Hepatocyte (in vitro differentiated cells): ENCODE data around the gene WDR70.

ENCODE experiments used
- CTCF ChIP-seq: fragments of 200-600 bp; sonication (generic); IDR thresholded peaks from 2 replicates; pipeline ENCODE4 v1.5.1; 2016; ENCODE audit warnings: antibody characterized with exemption, mild to moderate bottlenecking; ENCODE audit not compliant: poor library complexity
- EZH2phosphoT487 ChIP-seq: fragments of 200-600 bp; sonication (generic); IDR thresholded peaks from one replicate; pipeline ENCODE4 v1.6.1; 2018; ENCODE audit warnings: antibody characterized with exemption, mild to moderate bottlenecking, low read depth, moderate library complexity; ENCODE audit not compliant: unreplicated experiment, severe bottlenecking

GRCh38 chr5:37694867-37695266, 315.7 kb downstream of the WDR70 start:
- TF ChIP-seq CTCF (no peak), EZH2phosphoT487 (no peak)
